A673 (cell line): ENCODE results near the gene CSRP1. TPM values are rescaled to one million over a fixed set of nuclear protein-coding genes. Genes with fewer than 3 reads are reported as not detected.

ENCODE experiments used
- BruUV-seq: library from RNA; stranded (reverse); fragments of 400-500 nt; replicated peaks from 2 replicates; lab custom pipeline; 2021; lab: Mats Ljungman, UMichigan
- CTCF ChIA-PET: fragments of 300-600 bp; sonication (Branson Sonifier 250); formaldehyde crosslinking; loops from one replicate; lab custom pipeline; 2022; ENCODE audit warnings: antibody characterized with exemption; lab: Charles Lee
- POLR2A ChIA-PET: fragments of 300-600 bp; sonication (Branson Sonifier 250); formaldehyde crosslinking; loops from one replicate; lab custom pipeline; 2022; ENCODE audit warnings: antibody characterized with exemption; ENCODE audit not compliant: low non-redundant PET; lab: Charles Lee
- DNase-seq: peaks from one replicate; pipeline ENCODE4 v3.0.0-alpha.2; 2015; ENCODE audit warnings: low spot score
- H3K27ac ChIP-seq: fragments of 200-600 bp; sonication (generic); 2 replicates; pipeline ENCODE4 v1.5.1; 2016; ENCODE audit warnings: mixed run types, low read depth, mild to moderate bottlenecking, mixed read lengths, antibody characterized with exemption, low read length; ENCODE audit not compliant: poor library complexity, severe bottlenecking
- H3K27me3 ChIP-seq: fragments of 200-600 bp; sonication (generic); replicated peaks from 2 replicates; pipeline ENCODE4 v1.6.1; 2017; ENCODE audit warnings: mixed run types, low read depth, mild to moderate bottlenecking, mixed read lengths, antibody characterized with exemption, low read length; ENCODE audit not compliant: insufficient read depth, poor library complexity
- H3K36me3 ChIP-seq: fragments of 200-600 bp; sonication (generic); 2 replicates; pipeline ENCODE4 v1.6.1; 2016; ENCODE audit warnings: mixed run types, mild to moderate bottlenecking, mixed read lengths, antibody characterized with exemption, low read length; ENCODE audit not compliant: insufficient read depth, poor library complexity, severe bottlenecking
- H3K4me1 ChIP-seq: fragments of 200-600 bp; sonication (generic); 2 replicates; pipeline ENCODE4 v1.6.1; 2017; ENCODE audit warnings: mixed run types, mild to moderate bottlenecking, mixed read lengths, antibody characterized with exemption, low read length; ENCODE audit not compliant: insufficient read depth, poor library complexity, severe bottlenecking
- H3K4me3 ChIP-seq: fragments of 200-600 bp; sonication (generic); 2 replicates; pipeline ENCODE4 v1.5.1; 2016; ENCODE audit warnings: low read depth, mixed run types, mild to moderate bottlenecking, mixed read lengths, low read length; ENCODE audit not compliant: poor library complexity, severe bottlenecking
- H3K9me3 ChIP-seq: fragments of 200-600 bp; sonication (generic); 2 replicates; pipeline ENCODE4 v1.6.1; 2016; ENCODE audit warnings: mixed run types, low read depth, mild to moderate bottlenecking, mixed read lengths, antibody characterized with exemption, low read length; ENCODE audit not compliant: poor library complexity, severe bottlenecking
- EZH2 ChIP-seq: fragments of 200-600 bp; sonication (generic); IDR thresholded peaks from 2 replicates; pipeline ENCODE4 v1.6.1; 2017; ENCODE audit warnings: borderline replicate concordance, low read depth, mild to moderate bottlenecking, mixed read lengths, antibody characterized with exemption, low read length; ENCODE audit not compliant: poor library complexity, severe bottlenecking
- intact Hi-C: fragments of 100-400 bp; cut with micrococcal nuclease; formaldehyde crosslinking; loops from one replicate; pipeline ENCODE4 v1.10.0; 2022; ENCODE audit not compliant: unreplicated experiment
- total RNA-seq: library from RNA; stranded (reverse); gene quantifications from 2 replicates; pipeline ENCODE4 v1.2.3, GENCODE V29; 2021
- TF ChIP-seq, protein P1 (sequence below): fragments of 300-800, 200-600 bp; sonication (generic); conservative IDR thresholded peaks from 2 replicates; pipeline ENCODE4 v1.5.1; 2017; ENCODE audit warnings: low read depth, mild to moderate bottlenecking, antibody characterized with exemption, low read length, moderate library complexity, mixed read lengths

CSRP1 gene
- total RNA-seq, 1 experiment from 2014 or later: 517 TPM

DNA sequence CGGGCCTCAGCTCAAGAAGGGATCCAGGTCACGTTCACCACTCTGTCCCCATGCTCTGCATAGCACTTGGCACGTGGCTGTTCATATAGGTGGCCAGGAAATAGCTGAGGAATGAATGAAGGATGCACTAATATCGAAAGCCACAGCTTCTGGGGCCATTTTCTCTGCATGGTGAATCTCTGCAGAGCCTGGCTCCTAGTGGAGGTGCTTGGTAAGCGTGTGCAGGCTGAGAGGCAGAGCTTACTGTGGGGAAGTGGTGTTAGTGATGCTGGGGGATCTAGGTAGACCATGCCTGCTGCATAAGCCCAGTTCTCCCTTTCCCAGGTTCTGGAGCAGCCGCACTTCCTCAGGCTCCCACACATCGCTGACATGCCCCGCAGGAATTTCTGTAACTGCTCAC is 8.3 kb downstream of the CSRP1 start:
- Histone ChIP-seq H3K27me3 (no peaks in the 10 kb centered on the region), H3K4me1 (peaks cover 44% of the 10 kb centered on the region), H3K27ac (peak overlapping the region; percentile 3), H3K4me3 (no peak overlapping the region), H3K36me3 (peaks cover 45% of the 10 kb centered on the region), H3K9me3 (no peaks in the 10 kb centered on the region)
- ChIA-PET CTCF (no interaction called here), POLR2A (interaction anchor here (0.6 kb wide), 1 partner anchor 13 kb away, joined by 4 read pairs; no protein-coding TSS in a partner anchor)
- intact Hi-C loops: no loop called here
- no peak for TF ChIP-seq EZH2
- TF ChIP-seq, protein P1, sequence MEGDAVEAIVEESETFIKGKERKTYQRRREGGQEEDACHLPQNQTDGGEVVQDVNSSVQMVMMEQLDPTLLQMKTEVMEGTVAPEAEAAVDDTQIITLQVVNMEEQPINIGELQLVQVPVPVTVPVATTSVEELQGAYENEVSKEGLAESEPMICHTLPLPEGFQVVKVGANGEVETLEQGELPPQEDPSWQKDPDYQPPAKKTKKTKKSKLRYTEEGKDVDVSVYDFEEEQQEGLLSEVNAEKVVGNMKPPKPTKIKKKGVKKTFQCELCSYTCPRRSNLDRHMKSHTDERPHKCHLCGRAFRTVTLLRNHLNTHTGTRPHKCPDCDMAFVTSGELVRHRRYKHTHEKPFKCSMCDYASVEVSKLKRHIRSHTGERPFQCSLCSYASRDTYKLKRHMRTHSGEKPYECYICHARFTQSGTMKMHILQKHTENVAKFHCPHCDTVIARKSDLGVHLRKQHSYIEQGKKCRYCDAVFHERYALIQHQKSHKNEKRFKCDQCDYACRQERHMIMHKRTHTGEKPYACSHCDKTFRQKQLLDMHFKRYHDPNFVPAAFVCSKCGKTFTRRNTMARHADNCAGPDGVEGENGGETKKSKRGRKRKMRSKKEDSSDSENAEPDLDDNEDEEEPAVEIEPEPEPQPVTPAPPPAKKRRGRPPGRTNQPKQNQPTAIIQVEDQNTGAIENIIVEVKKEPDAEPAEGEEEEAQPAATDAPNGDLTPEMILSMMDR: no peak
- BruUV-seq: no TSS peak
- DNase-seq: no peak

DNA sequence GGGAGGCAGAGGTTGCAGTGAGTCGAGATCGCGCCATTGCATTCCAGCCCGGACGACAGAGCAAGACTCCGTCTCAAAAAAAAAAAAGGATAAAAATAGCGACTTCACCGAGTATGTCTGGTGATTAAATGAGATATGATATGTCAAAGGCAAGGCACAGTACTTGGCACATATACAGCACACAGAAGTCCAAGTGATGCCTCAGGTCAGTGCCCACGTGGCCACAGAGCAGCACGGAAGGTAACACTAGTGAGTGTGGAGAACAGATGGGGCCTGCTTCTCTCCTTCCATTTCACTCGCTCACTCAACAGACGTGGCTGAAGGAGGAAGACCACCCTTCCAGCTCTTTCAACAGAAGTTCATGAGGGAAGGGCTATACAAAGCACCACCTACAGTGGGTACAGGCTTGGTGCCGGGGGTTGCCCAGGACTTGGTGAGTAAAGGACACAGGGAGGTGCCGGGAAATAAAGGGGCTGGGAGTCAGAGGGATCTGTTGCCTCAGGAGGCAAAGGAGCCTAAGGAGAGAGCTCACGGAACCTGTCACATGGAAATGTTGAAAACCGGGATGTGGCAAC is 8.9 kb downstream of the CSRP1 start:
- TF ChIP-seq, protein P1: no peak
- no peak for TF ChIP-seq EZH2
- no peak overlapping the region for H3K4me3 ChIP-seq
- BruUV-seq: no TSS peak
- DNase-seq: no peak
- POLR2A ChIA-PET: interaction anchor here (0.6 kb wide), 1 partner anchor 14 kb away, joined by 4 read pairs; no protein-coding TSS in a partner anchor
- no peaks in the 10 kb centered on the region for H3K27me3 ChIP-seq
- H3K36me3 ChIP-seq: peaks cover 51% of the 10 kb centered on the region
- CTCF ChIA-PET: no interaction called here
- peaks cover 39% of the 10 kb centered on the region for H3K4me1 ChIP-seq
- H3K9me3 ChIP-seq: no peaks in the 10 kb centered on the region
- H3K27ac ChIP-seq: no peak overlapping the region
- intact Hi-C loops: no loop called here

DNA sequence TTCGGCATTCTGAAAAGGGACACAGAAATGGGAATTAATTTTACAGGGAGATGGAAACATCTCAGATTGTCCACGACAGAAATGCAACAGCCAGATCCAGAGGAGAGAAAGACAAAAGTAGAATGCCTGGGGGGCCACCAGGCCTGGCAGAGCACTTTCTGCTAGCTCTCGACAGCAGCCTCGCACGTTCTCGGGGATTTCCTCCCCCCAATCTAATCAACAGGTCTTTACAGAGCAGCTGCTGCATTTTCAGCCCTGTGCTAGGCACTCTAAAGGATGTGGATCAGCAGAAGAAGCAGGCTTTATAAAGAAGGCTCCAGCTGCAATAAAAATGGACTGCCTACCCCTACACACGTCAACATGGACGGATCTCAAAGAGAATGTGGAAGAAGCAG is 10.6 kb downstream of the CSRP1 start:
- H3K27me3 ChIP-seq: no peaks in the 10 kb centered on the region
- ChIA-PET CTCF (interaction anchor here (1.7 kb wide), 1 partner anchor 17 kb away, joined by 6 read pairs; no protein-coding TSS in a partner anchor), POLR2A (no interaction called here)
- no peak overlapping the region for H3K4me3 ChIP-seq
- TF ChIP-seq EZH2: no peak
- TF ChIP-seq, protein P1: no peak
- DNase-seq: no peak
- BruUV-seq: no TSS peak
- peaks cover 36% of the 10 kb centered on the region for H3K4me1 ChIP-seq
- peak overlapping the region; percentile 55 for H3K27ac ChIP-seq
- intact Hi-C loops: no loop called here
- peaks cover 53% of the 10 kb centered on the region for H3K36me3 ChIP-seq
- no peaks in the 10 kb centered on the region for H3K9me3 ChIP-seq
